Measurements from ENCODE around the gene TRPV6.

Gene TRPV6

DNA sequence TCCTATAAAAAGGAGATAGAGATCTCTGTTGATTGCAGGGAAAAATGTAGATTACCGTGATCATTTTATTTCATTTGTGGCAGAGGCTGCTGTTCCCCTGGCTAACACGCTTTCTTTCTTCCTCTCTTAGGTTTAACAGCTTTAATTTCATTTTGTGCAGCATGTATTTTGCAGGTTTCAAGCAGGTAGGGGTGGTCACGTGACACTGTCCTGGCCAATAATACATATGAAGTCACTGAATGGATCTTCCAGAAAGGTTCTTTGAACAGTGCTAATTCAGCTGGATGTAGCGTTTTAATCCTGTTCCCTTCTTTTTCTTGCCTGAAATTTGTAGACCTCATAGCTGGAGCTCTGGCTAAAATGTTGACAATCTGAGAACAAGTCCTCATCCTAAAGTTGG lies 34.3 kb downstream of the TRPV6 start:
- no peak overlapping the region for H3K4me3 ChIP-seq (ENCODE audit: low read length)

DNA sequence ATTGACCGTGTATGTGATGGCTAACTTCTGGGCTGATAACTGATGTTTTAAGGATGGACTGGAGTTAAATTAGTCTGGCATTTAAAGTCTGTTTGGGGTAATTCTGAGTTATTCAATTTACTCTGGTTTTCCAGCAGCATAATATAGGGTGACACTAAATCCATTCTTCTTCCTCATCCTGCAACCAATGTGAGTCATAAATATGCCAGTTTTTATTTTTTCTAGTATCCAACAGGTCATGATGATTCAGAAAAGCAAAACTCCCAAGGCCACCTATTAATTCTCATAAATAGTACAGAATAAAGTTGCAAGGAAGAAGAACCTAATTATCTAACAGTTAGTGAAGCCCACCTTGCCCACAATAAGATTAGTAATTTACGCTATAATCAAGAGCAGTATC lies 38.2 kb downstream of the TRPV6 start:
- H3K79me2 ChIP-seq (ENCODE audit: low read length) = no peaks in the 10 kb centered on the region
- H3K4me1 ChIP-seq (ENCODE audit: low read length) = no peaks in the 10 kb centered on the region
- no peak for DNase-seq
- H3K9ac ChIP-seq (ENCODE audit: low read length) = no peak overlapping the region
- no peaks in the 10 kb centered on the region for H3K9me3 ChIP-seq (replicated peaks; ENCODE audit: insufficient read depth, low read length)
- H3K27me3 ChIP-seq (replicated peaks; ENCODE audit: insufficient read depth, low read length) = no peaks in the 10 kb centered on the region
- no peak overlapping the region for H2AFZ ChIP-seq (ENCODE audit: low read length)
- H3K9me2 ChIP-seq (replicated peaks; ENCODE audit: insufficient read depth, low read length) = no peaks in the 10 kb centered on the region
- H3K4me3 ChIP-seq (ENCODE audit: low read length) = no peak overlapping the region
- TF ChIP-seq, protein P1, sequence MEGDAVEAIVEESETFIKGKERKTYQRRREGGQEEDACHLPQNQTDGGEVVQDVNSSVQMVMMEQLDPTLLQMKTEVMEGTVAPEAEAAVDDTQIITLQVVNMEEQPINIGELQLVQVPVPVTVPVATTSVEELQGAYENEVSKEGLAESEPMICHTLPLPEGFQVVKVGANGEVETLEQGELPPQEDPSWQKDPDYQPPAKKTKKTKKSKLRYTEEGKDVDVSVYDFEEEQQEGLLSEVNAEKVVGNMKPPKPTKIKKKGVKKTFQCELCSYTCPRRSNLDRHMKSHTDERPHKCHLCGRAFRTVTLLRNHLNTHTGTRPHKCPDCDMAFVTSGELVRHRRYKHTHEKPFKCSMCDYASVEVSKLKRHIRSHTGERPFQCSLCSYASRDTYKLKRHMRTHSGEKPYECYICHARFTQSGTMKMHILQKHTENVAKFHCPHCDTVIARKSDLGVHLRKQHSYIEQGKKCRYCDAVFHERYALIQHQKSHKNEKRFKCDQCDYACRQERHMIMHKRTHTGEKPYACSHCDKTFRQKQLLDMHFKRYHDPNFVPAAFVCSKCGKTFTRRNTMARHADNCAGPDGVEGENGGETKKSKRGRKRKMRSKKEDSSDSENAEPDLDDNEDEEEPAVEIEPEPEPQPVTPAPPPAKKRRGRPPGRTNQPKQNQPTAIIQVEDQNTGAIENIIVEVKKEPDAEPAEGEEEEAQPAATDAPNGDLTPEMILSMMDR (IDR thresholded peaks at IDR 0.05; ENCODE audit: low read length) = no peak
- TF ChIP-seq EZH2 (optimal IDR thresholded peaks at IDR 0.05; ENCODE audit: low read depth, low read length) = no peak
- TF ChIP-seq EZH2phosphoT487 (IDR thresholded peaks at IDR 0.05; ENCODE audit: low read length) = no peak
- no peak overlapping the region for H3K4me2 ChIP-seq (ENCODE audit: low read depth, low read length)
- no peaks in the 10 kb centered on the region for H3F3A ChIP-seq (ENCODE audit: insufficient read depth, low read length)
- no peaks in the 10 kb centered on the region for H3K36me3 ChIP-seq (replicated peaks; ENCODE audit: insufficient read depth, low read length)
- H4K20me1 ChIP-seq (ENCODE audit: insufficient read depth, low read length) = no peaks in the 10 kb centered on the region
- H3K27ac ChIP-seq (ENCODE audit: low read length) = no peak overlapping the region

More for the DNA sequence above, 34.3 kb downstream of the TRPV6 start:
- Histone ChIP-seq H3K4me1 (ENCODE audit: low read length) (no peaks in the 10 kb centered on the region), H3K9me3 (replicated peaks; ENCODE audit: insufficient read depth, low read length) (no peaks in the 10 kb centered on the region), H3K27me3 (replicated peaks; ENCODE audit: insufficient read depth, low read length) (peaks cover 11% of the 10 kb centered on the region), H3K9me2 (replicated peaks; ENCODE audit: insufficient read depth, low read length) (no peaks in the 10 kb centered on the region), H3K27ac (ENCODE audit: low read length) (no peak overlapping the region), H3K79me2 (ENCODE audit: low read length) (no peaks in the 10 kb centered on the region), H3K36me3 (replicated peaks; ENCODE audit: insufficient read depth, low read length) (no peaks in the 10 kb centered on the region), H3K9ac (ENCODE audit: low read length) (no peak overlapping the region), H4K20me1 (ENCODE audit: insufficient read depth, low read length) (no peaks in the 10 kb centered on the region), H2AFZ (ENCODE audit: low read length) (no peak overlapping the region), H3F3A (ENCODE audit: insufficient read depth, low read length) (no peaks in the 10 kb centered on the region), H3K4me2 (ENCODE audit: low read depth, low read length) (no peak overlapping the region)
- TF ChIP-seq EZH2 (optimal IDR thresholded peaks at IDR 0.05; ENCODE audit: low read depth, low read length) = no peak
- no peak for TF ChIP-seq EZH2phosphoT487 (IDR thresholded peaks at IDR 0.05; ENCODE audit: low read length)
- TF ChIP-seq, protein P1 (IDR thresholded peaks at IDR 0.05; ENCODE audit: low read length) = no peak
- DNase-seq = no peak

GRCh38 chr7:142842251-142842766 lies 43.2 kb downstream of the TRPV6 start:
- Histone ChIP-seq H3K4me2 (ENCODE audit: low read depth, low read length) (no peak overlapping the region), H2AFZ (ENCODE audit: low read length) (no peak overlapping the region), H3K9ac (ENCODE audit: low read length) (no peak overlapping the region), H3K27me3 (replicated peaks; ENCODE audit: insufficient read depth, low read length) (no peaks in the 10 kb centered on the region), H3K9me2 (replicated peaks; ENCODE audit: insufficient read depth, low read length) (no peaks in the 10 kb centered on the region), H3K79me2 (ENCODE audit: low read length) (no peaks in the 10 kb centered on the region), H3F3A (ENCODE audit: insufficient read depth, low read length) (no peaks in the 10 kb centered on the region), H3K4me3 (ENCODE audit: low read length) (no peak overlapping the region), H3K4me1 (ENCODE audit: low read length) (no peaks in the 10 kb centered on the region), H4K20me1 (ENCODE audit: insufficient read depth, low read length) (no peaks in the 10 kb centered on the region), H3K36me3 (replicated peaks; ENCODE audit: insufficient read depth, low read length) (no peaks in the 10 kb centered on the region), H3K9me3 (replicated peaks; ENCODE audit: insufficient read depth, low read length) (no peaks in the 10 kb centered on the region), H3K27ac (ENCODE audit: low read length) (no peak overlapping the region)
- DNase-seq = no peak
- TF ChIP-seq EZH2phosphoT487 (IDR thresholded peaks at IDR 0.05; ENCODE audit: low read length) (no peak), EZH2 (optimal IDR thresholded peaks at IDR 0.05; ENCODE audit: low read depth, low read length) (no peak)
- TF ChIP-seq, protein P1 (IDR thresholded peaks at IDR 0.05; ENCODE audit: low read length) = no peak
